Natural killer cell (primary cell): ENCODE results near the gene CPXM1. TPM values are rescaled to one million over a fixed set of nuclear protein-coding genes. Genes with fewer than 3 reads are reported as not detected.

ENCODE experiments used
- ATAC-seq, 3 donors: fragments of 150-1000 bp in 2 of 3; fragments of 200-7000 bp in 1 of 3; cut with Tn5 transposase; 1 replicate in 1 of 3; 2 replicates in 2 of 3; pipeline ENCODE4 v1.10.0; 2021; ENCODE audit warnings: mild to moderate bottlenecking in 2 of 3, moderate library complexity in 2 of 3
- DNase-seq, 2 donors: peaks; one replicate each; pipeline versions ENCODE4 v3.0.0 to v3.0.0-alpha.2; 2013 to 2021; ENCODE audit warnings: mixed read lengths in 1 of 2
- H3K27ac ChIP-seq: one replicate; pipeline ENCODE4 v1.5.1; 2013; ENCODE audit warnings: mild to moderate bottlenecking, low read length
- H3K27me3 ChIP-seq: one replicate; pipeline ENCODE4 v1.6.1; 2013; ENCODE audit warnings: low read length; ENCODE audit not compliant: control insufficient read depth, insufficient read depth
- H3K36me3 ChIP-seq: one replicate; pipeline ENCODE4 v1.6.1; 2013; ENCODE audit warnings: low read length; ENCODE audit not compliant: control insufficient read depth, insufficient read depth
- H3K4me1 ChIP-seq: one replicate; pipeline ENCODE4 v1.6.1; 2013; ENCODE audit warnings: low read length; ENCODE audit not compliant: control insufficient read depth, insufficient read depth
- H3K4me3 ChIP-seq: one replicate; pipeline ENCODE4 v1.5.1; 2013; ENCODE audit warnings: low read length
- H3K9me3 ChIP-seq: one replicate; pipeline ENCODE4 v1.6.1; 2013; ENCODE audit warnings: low read length; ENCODE audit not compliant: control insufficient read depth, insufficient read depth
- H3K27ac Mint-ChIP-seq, 2 donors: one replicate each; pipeline ENCODE4 v1.8.0; 2022; ENCODE audit warnings: mild to moderate bottlenecking in 2 of 2, mixed read lengths in 2 of 2, moderate library complexity in 1 of 2
- H3K27me3 Mint-ChIP-seq, 2 donors: one replicate each; pipeline ENCODE4 v1.8.0; 2022; ENCODE audit warnings: low read depth in 2 of 2, mixed read lengths in 2 of 2
- H3K36me3 Mint-ChIP-seq: one replicate; pipeline ENCODE4 v1.8.0; 2022; ENCODE audit warnings: mixed read lengths
- H3K4me1 Mint-ChIP-seq, 2 donors: one replicate each; pipeline ENCODE4 v1.8.0; 2022; ENCODE audit warnings: mixed read lengths in 2 of 2
- H3K4me3 Mint-ChIP-seq: one replicate; pipeline ENCODE4 v1.8.0; 2022; ENCODE audit warnings: mild to moderate bottlenecking, moderate library complexity, mixed read lengths
- H3K9me3 Mint-ChIP-seq, 2 donors: one replicate each; pipeline ENCODE4 v1.8.0; 2022; ENCODE audit warnings: mixed read lengths in 2 of 2
- WGBS: methylation state at CpG from one replicate; pipeline ENCODE4 v1.1.7; 2013; ENCODE audit warnings: missing lambda C conversion rate; ENCODE audit not compliant: insufficient coverage; 5-methylcytosine and 5-hydroxymethylcytosine counted together
- intact Hi-C: fragments of 100-400 bp; cut with micrococcal nuclease; formaldehyde crosslinking; loops from one replicate; pipeline ENCODE4 v1.14.2; 2022
- total RNA-seq, 4 donors: library from RNA; stranded (reverse); fragments of 120-200 nt in 1 of 4; gene quantifications; one replicate each; pipeline versions ENCODE4 v1.2.3 to v1.2.4, GENCODE V29; 2013 to 2022
- TF ChIP-seq, protein P1 (sequence below): fragments of 200-600 bp; IDR thresholded peaks from one replicate; pipeline ENCODE4 v1.8.0; 2022; ENCODE audit warnings: antibody characterized with exemption

Gene CPXM1
- 1 to 10 TPM in 2 of 3 donors, under 1 TPM in 1; 0.49 to 2.3 (median 1.5) TPM for total RNA-seq
- 0.32 TPM for total RNA-seq (2013)

DNA sequence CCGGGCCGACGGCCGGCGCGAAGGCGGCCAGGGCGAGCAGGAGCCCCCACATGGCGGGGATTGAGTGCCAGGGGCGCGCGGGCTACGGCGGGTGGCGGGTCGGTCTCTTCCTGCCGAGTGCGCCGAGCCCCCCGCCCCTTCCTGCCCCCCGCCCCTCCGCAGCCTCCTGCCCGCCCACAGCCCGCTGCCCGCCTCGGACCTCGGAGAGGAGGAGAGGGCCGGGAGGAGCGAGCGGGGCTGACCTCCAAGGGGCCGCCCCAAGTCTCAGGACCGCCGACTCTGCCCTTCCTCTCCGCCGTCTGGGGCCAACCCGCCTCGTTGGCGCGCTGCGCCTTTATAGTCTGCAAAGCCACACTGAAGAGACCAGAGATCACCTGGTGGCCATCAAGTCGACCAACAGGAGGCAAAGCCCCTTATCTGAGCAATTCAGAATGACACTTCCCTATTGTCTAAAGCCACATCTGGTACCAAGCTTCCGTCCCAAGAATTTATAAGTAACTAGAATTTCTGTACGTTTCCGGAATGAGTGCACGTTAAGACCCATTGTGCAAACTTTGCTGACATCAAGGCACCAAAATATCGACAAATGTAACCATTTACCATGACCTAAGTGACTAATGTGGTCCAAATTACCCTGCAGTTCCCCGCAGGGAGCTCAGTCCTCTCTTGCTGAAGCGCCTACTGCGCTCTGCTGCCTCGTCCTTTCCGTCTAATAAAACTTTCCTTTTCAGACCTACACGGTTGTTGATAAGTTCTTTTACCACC, at the start of gene CPXM1:
Gene CPXM1 (minus strand): TSS at position 107 of the 765 bp plus-strand sequence. CDS start 55 bp downstream, at position 52.
- Mint-ChIP-seq H3K36me3 (no peaks in the 10 kb centered on the region), H3K4me3 (peak within 1 kb of the TSS; percentile 94), H3K9me3 (no peaks in the 10 kb centered on the region), H3K4me1 (peaks cover 25 to 26% of the 10 kb centered on the region in 2 donors), H3K27ac (peak within 1 kb of the TSS; percentile 23 to 44), H3K27me3 (peaks cover 46 to 62% of the 10 kb centered on the region in 2 donors)
- Histone ChIP-seq H3K27me3 (peaks cover 28% of the 10 kb centered on the region), H3K9me3 (no peaks in the 10 kb centered on the region), H3K4me3 (no peak within 1 kb of the TSS), H3K4me1 (peaks cover 20% of the 10 kb centered on the region), H3K27ac (no peak within 1 kb of the TSS), H3K36me3 (no peaks in the 10 kb centered on the region)
- DNase-seq (peak in 1 of 2 donors; percentile 25), ATAC-seq (peak; percentile 67 to 73 (median 71))
- intact Hi-C loops = no loop called here
- under 1% methylated on average over 49 of the region's 52 CpGs for WGBS
- TF ChIP-seq, protein P1, sequence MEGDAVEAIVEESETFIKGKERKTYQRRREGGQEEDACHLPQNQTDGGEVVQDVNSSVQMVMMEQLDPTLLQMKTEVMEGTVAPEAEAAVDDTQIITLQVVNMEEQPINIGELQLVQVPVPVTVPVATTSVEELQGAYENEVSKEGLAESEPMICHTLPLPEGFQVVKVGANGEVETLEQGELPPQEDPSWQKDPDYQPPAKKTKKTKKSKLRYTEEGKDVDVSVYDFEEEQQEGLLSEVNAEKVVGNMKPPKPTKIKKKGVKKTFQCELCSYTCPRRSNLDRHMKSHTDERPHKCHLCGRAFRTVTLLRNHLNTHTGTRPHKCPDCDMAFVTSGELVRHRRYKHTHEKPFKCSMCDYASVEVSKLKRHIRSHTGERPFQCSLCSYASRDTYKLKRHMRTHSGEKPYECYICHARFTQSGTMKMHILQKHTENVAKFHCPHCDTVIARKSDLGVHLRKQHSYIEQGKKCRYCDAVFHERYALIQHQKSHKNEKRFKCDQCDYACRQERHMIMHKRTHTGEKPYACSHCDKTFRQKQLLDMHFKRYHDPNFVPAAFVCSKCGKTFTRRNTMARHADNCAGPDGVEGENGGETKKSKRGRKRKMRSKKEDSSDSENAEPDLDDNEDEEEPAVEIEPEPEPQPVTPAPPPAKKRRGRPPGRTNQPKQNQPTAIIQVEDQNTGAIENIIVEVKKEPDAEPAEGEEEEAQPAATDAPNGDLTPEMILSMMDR = no peak

DNA sequence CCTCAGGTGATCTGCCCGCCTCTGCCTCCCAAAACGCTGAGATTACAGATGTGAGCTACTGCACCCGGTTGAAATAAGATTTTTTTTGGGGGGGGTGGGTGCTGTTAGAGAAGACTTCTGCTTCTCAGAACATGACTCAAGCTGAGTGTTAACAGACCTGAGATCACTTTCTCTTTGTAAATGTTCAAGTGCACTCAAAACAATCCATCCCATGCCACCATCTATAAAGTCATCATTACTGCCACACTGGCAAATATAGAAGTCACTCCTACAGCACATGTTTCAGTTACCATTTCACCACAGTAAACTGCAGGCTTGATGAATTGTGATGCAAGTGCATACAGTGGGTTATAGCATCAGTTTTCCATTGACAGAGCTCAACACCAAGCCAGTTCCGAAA, 49.1 kb upstream of the CPXM1 start:
- TF ChIP-seq, protein P1 = no peak
- intact Hi-C loops = no loop called here
- no peak for ATAC-seq

DNA sequence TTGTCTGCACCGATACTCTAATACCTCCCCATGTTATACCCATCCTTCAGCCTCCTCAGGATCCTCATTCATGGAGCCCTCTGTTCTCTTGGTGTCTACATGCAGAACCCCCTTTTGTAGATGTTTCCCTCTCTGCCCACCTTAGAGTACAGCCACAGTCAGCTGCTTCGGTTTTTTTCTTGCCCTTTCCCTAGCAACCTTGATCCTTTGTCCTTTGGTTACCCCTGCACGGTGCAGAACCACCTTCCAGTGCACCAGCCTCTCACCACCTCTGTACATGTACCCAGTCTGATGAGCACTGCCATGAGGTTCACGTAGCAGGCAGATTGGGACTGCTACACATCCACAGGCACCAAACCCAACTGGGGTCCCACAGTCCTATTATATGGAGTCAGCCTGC, 47.4 kb upstream of the CPXM1 start:
- Histone ChIP-seq H3K27me3 (no peaks in the 10 kb centered on the region), H3K9me3 (no peaks in the 10 kb centered on the region), H3K36me3 (peaks cover 4% of the 10 kb centered on the region), H3K4me3 (no peak overlapping the region), H3K4me1 (peaks cover 18% of the 10 kb centered on the region), H3K27ac (no peak overlapping the region)
- no peaks in the 10 kb centered on the region for H3K36me3 Mint-ChIP-seq
- no peaks in the 10 kb centered on the region for H3K9me3 Mint-ChIP-seq
- no peak overlapping the region for H3K4me3 Mint-ChIP-seq
- intact Hi-C loops = no loop called here
- no peak for ATAC-seq
- H3K4me1 Mint-ChIP-seq = peaks cover 35 to 51% of the 10 kb centered on the region in 2 donors
- TF ChIP-seq, protein P1 = no peak
- DNase-seq = no peak
- 94% methylated on average over 4 of the region's 4 CpGs for WGBS
- H3K27me3 Mint-ChIP-seq = no peaks in the 10 kb centered on the region
- peak overlapping the region in 1 of 2 donors; percentile 58 for H3K27ac Mint-ChIP-seq

More for the DNA sequence above, 49.1 kb upstream of the CPXM1 start:
- WGBS = 91% methylated on average over 4 of the region's 4 CpGs
- Histone ChIP-seq H3K27ac (no peak overlapping the region), H3K9me3 (no peaks in the 10 kb centered on the region), H3K27me3 (no peaks in the 10 kb centered on the region), H3K4me3 (no peak overlapping the region), H3K36me3 (no peaks in the 10 kb centered on the region), H3K4me1 (peaks cover 23% of the 10 kb centered on the region)
- H3K27me3 Mint-ChIP-seq = no peaks in the 10 kb centered on the region
- H3K4me3 Mint-ChIP-seq = no peak overlapping the region
- DNase-seq = no peak
- no peaks in the 10 kb centered on the region for H3K36me3 Mint-ChIP-seq
- H3K9me3 Mint-ChIP-seq = no peaks in the 10 kb centered on the region
- H3K4me1 Mint-ChIP-seq = peaks cover 25 to 50% of the 10 kb centered on the region in 2 donors
- peak overlapping the region in 1 of 2 donors; percentile 90 for H3K27ac Mint-ChIP-seq
